Neural cell (in vitro differentiated cells): ENCODE data around the gene SLC29A4. TPM values are rescaled to one million over a fixed set of nuclear protein-coding genes. Genes with fewer than 3 reads are reported as not detected.

Experiments
- H2AFZ ChIP-seq: fragments of 200-600, 300-800 bp; sonication (generic), shearing (Covaris generic); 2 replicates; pipeline ENCODE4 v1.6.0; 2014; ENCODE audit warnings: low read depth, mild to moderate bottlenecking, antibody characterized with exemption, low read length, moderate library complexity
- H3F3A ChIP-seq: fragments of 200-600 bp; shearing (Covaris generic); 2 replicates; pipeline ENCODE4 v1.6.1; 2016; ENCODE audit warnings: mild to moderate bottlenecking, moderate library complexity, mixed read lengths, antibody characterized with exemption, low read length; ENCODE audit not compliant: insufficient read depth, poor library complexity, severe bottlenecking
- H3K27ac ChIP-seq: fragments of 200-600, 300-800 bp; sonication (generic), shearing (Covaris generic); 2 replicates; pipeline ENCODE4 v1.5.1; 2014; ENCODE audit warnings: mild to moderate bottlenecking, low read length, moderate library complexity
- H3K27me3 ChIP-seq: fragments of 300-800, 200-600 bp; sonication (generic), shearing (Covaris generic); 2 replicates; pipeline ENCODE4 v1.6.0; 2014; ENCODE audit warnings: mild to moderate bottlenecking, low read depth, low read length, moderate library complexity; ENCODE audit not compliant: insufficient read depth
- H3K36me3 ChIP-seq: fragments of 300-800, 200-600 bp; sonication (generic), shearing (Covaris generic); 2 replicates; pipeline ENCODE4 v1.5.1; 2014; ENCODE audit warnings: mild to moderate bottlenecking, antibody characterized with exemption, low read length, moderate library complexity; ENCODE audit not compliant: insufficient read depth
- H3K4me2 ChIP-seq: fragments of 300-800, 200-600 bp; sonication (generic), shearing (Covaris generic); 2 replicates; pipeline ENCODE4 v1.6.0; 2014; ENCODE audit warnings: mild to moderate bottlenecking, low read length
- H3K4me3 ChIP-seq: fragments of 300-800, 200-600 bp; sonication (generic), shearing (Covaris generic); 2 replicates; pipeline ENCODE4 v1.5.1; 2014; ENCODE audit warnings: mild to moderate bottlenecking, low read length, moderate library complexity
- H3K79me2 ChIP-seq: fragments of 200-600 bp; shearing (Covaris generic); replicated peaks from 2 replicates; pipeline ENCODE4 v1.6.0; 2014; ENCODE audit warnings: mild to moderate bottlenecking, low read length, moderate library complexity; ENCODE audit not compliant: insufficient read depth
- H3K9ac ChIP-seq: fragments of 300-800, 200-600 bp; sonication (generic), shearing (Covaris generic); 2 replicates; pipeline ENCODE4 v1.6.1; 2016; ENCODE audit warnings: mild to moderate bottlenecking, low read length, mixed read lengths
- H3K9me2 ChIP-seq: fragments of 200-600 bp; shearing (Covaris generic); 2 replicates; pipeline ENCODE4 v1.6.1; 2016; ENCODE audit warnings: mild to moderate bottlenecking, low read length, mixed read lengths; ENCODE audit not compliant: insufficient read depth
- H3K9me3 ChIP-seq: fragments of 200-600, 300-800 bp; sonication (generic), shearing (Covaris generic); 2 replicates; pipeline ENCODE4 v1.6.1; 2016; ENCODE audit warnings: mild to moderate bottlenecking, mixed run types, low read length, moderate library complexity, mixed read lengths
- H4K20me1 ChIP-seq: fragments of 200-600 bp; shearing (Covaris generic); 2 replicates; pipeline ENCODE4 v1.6.1; 2016; ENCODE audit warnings: mild to moderate bottlenecking, mixed run types; ENCODE audit not compliant: insufficient read depth
- CTCF ChIP-seq: fragments of 450-650 bp; IDR thresholded peaks from 2 replicates; pipeline ENCODE4 v1.5.1; 2014; ENCODE audit warnings: antibody characterized with exemption, mild to moderate bottlenecking, moderate library complexity; ENCODE audit not compliant: poor library complexity, severe bottlenecking
- EP300 ChIP-seq: fragments of 450-650 bp; conservative IDR thresholded peaks from 2 replicates; pipeline ENCODE4 v1.6.1; 2014; ENCODE audit warnings: antibody characterized with exemption, mild to moderate bottlenecking, moderate library complexity; ENCODE audit not compliant: poor library complexity, severe bottlenecking
- EZH2 ChIP-seq: fragments of 200-600, 300-800 bp; shearing (Covaris generic), sonication (generic); IDR thresholded peaks from 2 replicates; pipeline ENCODE4 v1.6.1; 2014; ENCODE audit warnings: antibody characterized with exemption, low read length, borderline replicate concordance, mild to moderate bottlenecking; ENCODE audit not compliant: insufficient read depth, poor library complexity, severe bottlenecking
- MXI1 ChIP-seq: fragments of 450-650 bp; conservative IDR thresholded peaks from 2 replicates; pipeline ENCODE4 v1.6.1; 2014; ENCODE audit warnings: antibody characterized with exemption, mild to moderate bottlenecking; ENCODE audit not compliant: poor library complexity, severe bottlenecking
- POLR2AphosphoS5 ChIP-seq: IDR thresholded peaks from 2 replicates; pipeline ENCODE4 v1.6.1; 2012
- RAD21 ChIP-seq: fragments of 450-650 bp; conservative IDR thresholded peaks from 2 replicates; pipeline ENCODE4 v1.6.1; 2014; ENCODE audit warnings: antibody characterized with exemption, mild to moderate bottlenecking, moderate library complexity
- REST ChIP-seq: IDR thresholded peaks from 2 replicates; pipeline ENCODE4 v1.6.1; 2012; ENCODE audit warnings: borderline replicate concordance
- SMC3 ChIP-seq: fragments of 450-650 bp; conservative IDR thresholded peaks from 2 replicates; pipeline ENCODE4 v1.6.1; 2014; ENCODE audit warnings: antibody characterized with exemption, mild to moderate bottlenecking, moderate library complexity; ENCODE audit not compliant: poor library complexity
- TAF1 ChIP-seq: IDR thresholded peaks from 2 replicates; pipeline ENCODE4 v1.6.1; 2012; ENCODE audit warnings: low read depth
- polyA plus RNA-seq: library from polyadenylated mRNA; depleted of rRNA; stranded (reverse); fragments of >200 nt; gene quantifications from 2 replicates; pipeline ENCODE4 v1.2.3, GENCODE V29; 2014

Gene SLC29A4
- polyA plus RNA-seq, 1 donor from 2014 or later: 32.4 TPM

- peaks cover 11% of the 10 kb centered on the region for H4K20me1 ChIP-seq
- H3K79me2 ChIP-seq: peaks cover 53% of the 10 kb centered on the region
- H3K4me3 ChIP-seq: no peak overlapping the region
- no peak overlapping the region for H3K27ac ChIP-seq
- no peak overlapping the region for H3K9ac ChIP-seq
- no peak overlapping the region for H3K4me2 ChIP-seq
- no peaks in the 10 kb centered on the region for H3F3A ChIP-seq
- TF ChIP-seq CTCF (no peak), EP300 (no peak), TAF1 (no peak), POLR2AphosphoS5 (no peak), REST (no peak), MXI1 (no peak), EZH2 (no peak), SMC3 (no peak), RAD21 (no peak)
- H2AFZ ChIP-seq: no peak overlapping the region
- H3K27me3 ChIP-seq: no peaks in the 10 kb centered on the region
- H3K36me3 ChIP-seq: peaks cover 9% of the 10 kb centered on the region
- H3K9me3 ChIP-seq: no peaks in the 10 kb centered on the region
- H3K9me2 ChIP-seq: no peaks in the 10 kb centered on the region
These were observed 66.9 kb downstream of the SLC29A4 start for GRCh38 chr7:5349437-5350173.

- Histone ChIP-seq H2AFZ (no peak overlapping the region), H3F3A (no peaks in the 10 kb centered on the region), H3K36me3 (peaks cover 4% of the 10 kb centered on the region), H3K27me3 (no peaks in the 10 kb centered on the region), H3K4me2 (no peak overlapping the region), H3K9me3 (no peaks in the 10 kb centered on the region), H3K27ac (no peak overlapping the region), H3K79me2 (peaks cover 58% of the 10 kb centered on the region), H4K20me1 (peaks cover 16% of the 10 kb centered on the region), H3K9ac (no peak overlapping the region), H3K4me3 (no peak overlapping the region), H3K9me2 (no peaks in the 10 kb centered on the region)
- TF ChIP-seq TAF1 (no peak), EZH2 (no peak), RAD21 (no peak), EP300 (no peak), MXI1 (no peak), POLR2AphosphoS5 (no peak), CTCF (no peak), SMC3 (no peak), REST (no peak)
These were observed 67.4 kb downstream of the SLC29A4 start for GRCh38 chr7:5350174-5350463.
